Ovary (tissue), 3 donors: ENCODE results near the gene MEGF10.

Source experiments
- POLR2A ChIP-seq: fragments of 450-650 bp; IDR thresholded peaks from one replicate; pipeline ENCODE4 v1.6.1; 2017; ENCODE audit warnings: antibody characterized with exemption, mild to moderate bottlenecking, moderate library complexity
- TF ChIP-seq, protein P1 (sequence below), 3 donors: fragments of 450-650 bp in 2 of 3; fragments of 200-600 bp in 1 of 3; IDR thresholded peaks; one replicate each; pipeline versions ENCODE4 v1.5.1 to v1.8.0; 2016 to 2022; ENCODE audit warnings: antibody characterized with exemption in 3 of 3, mild to moderate bottlenecking in 1 of 3
- donor health status: DM: no; HTN: no; CAD: no.

- no peak for TF ChIP-seq POLR2A
- TF ChIP-seq, protein P1, sequence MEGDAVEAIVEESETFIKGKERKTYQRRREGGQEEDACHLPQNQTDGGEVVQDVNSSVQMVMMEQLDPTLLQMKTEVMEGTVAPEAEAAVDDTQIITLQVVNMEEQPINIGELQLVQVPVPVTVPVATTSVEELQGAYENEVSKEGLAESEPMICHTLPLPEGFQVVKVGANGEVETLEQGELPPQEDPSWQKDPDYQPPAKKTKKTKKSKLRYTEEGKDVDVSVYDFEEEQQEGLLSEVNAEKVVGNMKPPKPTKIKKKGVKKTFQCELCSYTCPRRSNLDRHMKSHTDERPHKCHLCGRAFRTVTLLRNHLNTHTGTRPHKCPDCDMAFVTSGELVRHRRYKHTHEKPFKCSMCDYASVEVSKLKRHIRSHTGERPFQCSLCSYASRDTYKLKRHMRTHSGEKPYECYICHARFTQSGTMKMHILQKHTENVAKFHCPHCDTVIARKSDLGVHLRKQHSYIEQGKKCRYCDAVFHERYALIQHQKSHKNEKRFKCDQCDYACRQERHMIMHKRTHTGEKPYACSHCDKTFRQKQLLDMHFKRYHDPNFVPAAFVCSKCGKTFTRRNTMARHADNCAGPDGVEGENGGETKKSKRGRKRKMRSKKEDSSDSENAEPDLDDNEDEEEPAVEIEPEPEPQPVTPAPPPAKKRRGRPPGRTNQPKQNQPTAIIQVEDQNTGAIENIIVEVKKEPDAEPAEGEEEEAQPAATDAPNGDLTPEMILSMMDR (IDR thresholded peaks at IDR 0.05) = no peak
Observed at GRCh38 chr5:127498548-127498947, 208.0 kb downstream of the MEGF10 start.
